Measurements from ENCODE around the gene SLC25A22. TPM values are rescaled to one million over a fixed set of nuclear protein-coding genes. Genes with fewer than 3 reads are reported as not detected.

SLC25A22 gene
- total and polyA plus RNA-seq, 9 of the 15 experiments (the other 6 are each of a cell fraction or from before 2014, with no cell fraction given): 0.41 to 55.4 (median 11.4) TPM

GRCh38 chr11:838441-839279, 40.6 kb upstream of the SLC25A22 start (continued):
- TF ChIP-seq ELK3 (CRISPR knock-in tag; IDR thresholded peaks at IDR 0.05): no peak
- no peak for TF ChIP-seq ZNF583 (CRISPR knock-in tag; IDR thresholded peaks at IDR 0.05)
- 0 out of 2 replicates have a peak, but pooled peaks have one; percentile 9 for TF ChIP-seq TCF3 (CRISPR knock-in tag; IDR thresholded peaks at IDR 0.05)
- TF ChIP-seq PML (IDR thresholded peaks at IDR 0.05; ENCODE audit: low read length): no peak
- no peak for TF ChIP-seq ZNF12 (CRISPR knock-in tag; IDR thresholded peaks at IDR 0.05)
- TF ChIP-seq MTF1 (CRISPR knock-in tag; IDR thresholded peaks at IDR 0.05; ENCODE audit: borderline replicate concordance): no peak
- TF ChIP-seq ZBTB8A (IDR thresholded peaks at IDR 0.05; ENCODE audit: partially characterized antibody): no peak
- TF ChIP-seq ILF3 (IDR thresholded peaks at IDR 0.05; ENCODE audit: borderline replicate concordance): no peak
- TF ChIP-seq CCAR2 (IDR thresholded peaks at IDR 0.05; ENCODE audit: low read depth, low read length): no peak
- TF ChIP-seq HDAC1 (IDR thresholded peaks at IDR 0.05): peak in 1 of 2 experiments; percentile 63; a peak in 2 of 4 replicates
- TF ChIP-seq ZNF398 (CRISPR knock-in tag; IDR thresholded peaks at IDR 0.05): no peak
- no peak for TF ChIP-seq PURB (CRISPR knock-in tag; IDR thresholded peaks at IDR 0.05; ENCODE audit: low read depth)
- no peak for TF ChIP-seq SETDB1 (IDR thresholded peaks at IDR 0.05; ENCODE audit: low read length)
- no peak for TF ChIP-seq ASH1L (IDR thresholded peaks at IDR 0.05; ENCODE audit: borderline replicate concordance, low read depth, partially characterized antibody)
- TF ChIP-seq SRSF1 (IDR thresholded peaks at IDR 0.05; ENCODE audit: low read depth, low read length): no peak
- TF ChIP-seq CC2D1A (IDR thresholded peaks at IDR 0.05): no peak
- no peak for TF ChIP-seq COPS2 (conservative IDR thresholded peaks at IDR 0.05)
- TF ChIP-seq RBM39 (optimal IDR thresholded peaks at IDR 0.05; ENCODE audit: low read depth, low read length): no peak
- TF ChIP-seq ZNF584 (CRISPR knock-in tag; IDR thresholded peaks at IDR 0.05; ENCODE audit: low read depth): no peak
- TF ChIP-seq ZNF134 (CRISPR knock-in tag; conservative IDR thresholded peaks at IDR 0.05): no peak
- TF ChIP-seq SIN3A (IDR thresholded peaks at IDR 0.05; ENCODE audit: borderline replicate concordance in 2 of 2, control insufficient read depth in 1 of 2, low read depth in 2 of 2, low read length in 2 of 2): peak in 1 of 2 experiments; percentile 76; a peak in 2 of 4 replicates
- no peak for TF ChIP-seq NFYB (IDR thresholded peaks at IDR 0.05; ENCODE audit: extremely low read depth, insufficient read length)
- peak; percentile 32; the same call in 1 of the 2 replicates for TF ChIP-seq ZFX (CRISPR knock-in tag; IDR thresholded peaks at IDR 0.05)
- TF ChIP-seq MXI1 (IDR thresholded peaks at IDR 0.05; ENCODE audit: low read depth, low read length): no peak
- no peak for TF ChIP-seq KLF1 (tag; IDR thresholded peaks at IDR 0.05)
- TF ChIP-seq FOXA3 (CRISPR knock-in tag; conservative IDR thresholded peaks at IDR 0.05 in 1 of 2, IDR thresholded peaks at IDR 0.05 in 1 of 2): no peak
- peak; percentile 34 for TF ChIP-seq KDM5B (IDR thresholded peaks at IDR 0.05; ENCODE audit: insufficient replicate concordance, low read depth, low read length)

Measured in K562 (cell line).